ENCODE results near the gene SLC4A1AP.
"Not testable (repeated sequence)": the region's sequence is repeated elsewhere in the genome, so short reads cannot be mapped to it uniquely, and the experiment has no call there.

Gene SLC4A1AP

GRCh38 chr2:27663285-27664153 lies at the start of gene SLC4A1AP, which contains the start of gene SUPT7L:
Gene SLC4A1AP, plus strand, starts transcription at chr2:27663889. Its CDS starts 26 bp downstream, at chr2:27663915.
Gene SUPT7L, minus strand, starts transcription at chr2:27663614. Its CDS starts 1,422 bp downstream, at chr2:27662192.
- DNase-seq (ENCODE audit: low spot score), result peak; percentile 90

GRCh38 chr2:27613985-27614384 lies 49.7 kb upstream of the SLC4A1AP start:
- no peak for DNase-seq (ENCODE audit: low spot score)

GRCh38 chr2:27615316-27615715 lies 48.4 kb upstream of the SLC4A1AP start:
- DNase-seq (ENCODE audit: low spot score), result no peak

- peak; percentile 12 for DNase-seq (ENCODE audit: low spot score)
Measured at GRCh38 chr2:27621524-27621923, 42.2 kb upstream of the SLC4A1AP start.

- no peak for DNase-seq (ENCODE audit: low spot score)
Measured at GRCh38 chr2:27622921-27623384, 40.7 kb upstream of the SLC4A1AP start.

GRCh38 chr2:27624943-27625342 lies 38.7 kb upstream of the SLC4A1AP start:
- no peak for DNase-seq (ENCODE audit: low spot score)

- DNase-seq (ENCODE audit: low spot score), result not testable (repeated sequence)
Measured at GRCh38 chr2:27626323-27626722, 37.4 kb upstream of the SLC4A1AP start.

- not testable (repeated sequence) for DNase-seq (ENCODE audit: low spot score)
Measured at GRCh38 chr2:27626921-27627320, 36.8 kb upstream of the SLC4A1AP start.

GRCh38 chr2:27627963-27628766 lies 35.5 kb upstream of the SLC4A1AP start:
- DNase-seq (ENCODE audit: low spot score), result no peak

- peak; percentile 88 for DNase-seq (ENCODE audit: low spot score)
Measured at GRCh38 chr2:27628767-27629709, 34.7 kb upstream of the SLC4A1AP start, which contains the start of the genes CCDC121 and GPN1. Gene CCDC121, minus strand, starts transcription at chr2:27629012. Its CDS starts 1,213 bp downstream, at chr2:27627799. Gene GPN1, plus strand, starts transcription at chr2:27629050. Its CDS starts 9 bp downstream, at chr2:27629059.

- not testable (repeated sequence) for DNase-seq (ENCODE audit: low spot score)
Measured at GRCh38 chr2:27630257-27630656, 33.4 kb upstream of the SLC4A1AP start.

GRCh38 chr2:27634291-27634690 lies 29.4 kb upstream of the SLC4A1AP start:
- DNase-seq (ENCODE audit: low spot score), result no peak

GRCh38 chr2:27636766-27637165 lies 26.9 kb upstream of the SLC4A1AP start:
- no peak for DNase-seq (ENCODE audit: low spot score)

- DNase-seq (ENCODE audit: low spot score), result no peak
Measured at GRCh38 chr2:27638037-27638637, 25.6 kb upstream of the SLC4A1AP start.

GRCh38 chr2:27638709-27639108 lies 25.0 kb upstream of the SLC4A1AP start:
- DNase-seq (ENCODE audit: low spot score), result no peak

- DNase-seq (ENCODE audit: low spot score), result no peak
Measured at GRCh38 chr2:27640722-27641245, 22.9 kb upstream of the SLC4A1AP start.

- no peak for DNase-seq (ENCODE audit: low spot score)
Measured at GRCh38 chr2:27645197-27645596, 18.5 kb upstream of the SLC4A1AP start.

- no peak for DNase-seq (ENCODE audit: low spot score)
Measured at GRCh38 chr2:27647289-27647688, 16.4 kb upstream of the SLC4A1AP start.

GRCh38 chr2:27647737-27648136 lies 16.0 kb upstream of the SLC4A1AP start:
- no peak for DNase-seq (ENCODE audit: low spot score)

GRCh38 chr2:27651056-27651455 lies 12.6 kb upstream of the SLC4A1AP start:
- no peak for DNase-seq (ENCODE audit: low spot score)

GRCh38 chr2:27652341-27652740 lies 11.3 kb upstream of the SLC4A1AP start:
- no peak for DNase-seq (ENCODE audit: low spot score)
